Neural progenitor cell (in vitro differentiated cells): ENCODE data around the gene TSPAN1. TPM values are rescaled to one million over a fixed set of nuclear protein-coding genes. Genes with fewer than 3 reads are reported as not detected.

Experiments
- DNase-seq: peaks from one replicate; pipeline ENCODE4 v3.0.0-alpha.2; 2016; ENCODE audit warnings: low spot score
- H2AFZ ChIP-seq: fragments of 200-600 bp; sonication (generic); replicated peaks from 2 replicates; pipeline ENCODE4 v1.6.1; 2016; ENCODE audit warnings: antibody characterized with exemption
- H3F3A ChIP-seq: fragments of 200-600 bp; sonication (generic); 2 replicates; pipeline ENCODE4 v1.6.1; 2016; ENCODE audit warnings: antibody characterized with exemption, low read depth
- H3K27ac ChIP-seq: fragments of 200-600 bp; sonication (generic); 2 replicates; pipeline ENCODE4 v1.5.1; 2016; ENCODE audit warnings: mild to moderate bottlenecking
- H3K27me3 ChIP-seq: fragments of 200-600 bp; sonication (generic); 2 replicates; pipeline ENCODE4 v1.6.1; 2016; ENCODE audit warnings: mild to moderate bottlenecking, moderate library complexity
- H3K36me3 ChIP-seq: fragments of 200-600 bp; sonication (generic); 2 replicates; pipeline ENCODE4 v1.5.1; 2016
- H3K4me1 ChIP-seq: fragments of 200-600 bp; sonication (generic); 2 replicates; pipeline ENCODE4 v1.6.1; 2016; ENCODE audit warnings: mixed run types
- H3K4me2 ChIP-seq: fragments of 200-600 bp; sonication (generic); 2 replicates; pipeline ENCODE4 v1.6.1; 2016
- H3K4me3 ChIP-seq: fragments of 200-600 bp; sonication (generic); 2 replicates; pipeline ENCODE4 v1.5.1; 2016
- H3K79me2 ChIP-seq: fragments of 200-600 bp; sonication (generic); 2 replicates; pipeline ENCODE4 v1.6.1; 2016; ENCODE audit warnings: low read depth
- H3K9ac ChIP-seq: fragments of 200-600 bp; sonication (generic); 2 replicates; pipeline ENCODE4 v1.6.1; 2016
- H3K9me3 ChIP-seq: fragments of 200-600 bp; sonication (generic); 2 replicates; pipeline ENCODE4 v1.5.1; 2016; ENCODE audit warnings: low read depth
- H4K20me1 ChIP-seq: fragments of 200-600 bp; sonication (generic); 2 replicates; pipeline ENCODE4 v1.6.1; 2016; ENCODE audit warnings: low read depth
- H3K27ac Mint-ChIP-seq: 3 replicates; pipeline ENCODE4 v1.8.0; 2021; ENCODE audit warnings: mixed read lengths
- H3K27me3 Mint-ChIP-seq: 2 replicates; pipeline ENCODE4 v1.8.0; 2022; ENCODE audit warnings: low read depth, mild to moderate bottlenecking, inconsistent platforms, moderate library complexity, mixed read lengths; ENCODE audit not compliant: insufficient read depth
- H3K36me3 Mint-ChIP-seq: 3 replicates; pipeline ENCODE4 v1.8.0; 2021; ENCODE audit warnings: mixed read lengths
- H3K4me1 Mint-ChIP-seq: 3 replicates; pipeline ENCODE4 v1.8.0; 2021; ENCODE audit warnings: mixed read lengths
- H3K4me3 Mint-ChIP-seq: 3 replicates; pipeline ENCODE4 v1.8.0; 2021; ENCODE audit warnings: mild to moderate bottlenecking, moderate library complexity, mixed read lengths
- H3K9me3 Mint-ChIP-seq: 3 replicates; pipeline ENCODE4 v1.8.0; 2020; ENCODE audit warnings: mixed read lengths
- EZH2 ChIP-seq: fragments of 200-600 bp; sonication (generic); IDR thresholded peaks from 2 replicates; pipeline ENCODE4 v1.6.1; 2017; ENCODE audit warnings: antibody characterized with exemption, mild to moderate bottlenecking, moderate library complexity
- EZH2phosphoT487 ChIP-seq: fragments of 200-600 bp; sonication (generic); IDR thresholded peaks from 2 replicates; pipeline ENCODE4 v1.6.1; 2017; ENCODE audit warnings: antibody characterized with exemption
- total RNA-seq: library from RNA; depleted of rRNA; stranded (reverse); fragments of >200 nt; gene quantifications from 2 replicates; pipeline ENCODE4 v1.2.3, GENCODE V29; 2015; ENCODE audit warnings: low replicate concordance
- TF ChIP-seq, protein P1 (sequence below): fragments of 200-600 bp; sonication (generic); IDR thresholded peaks from 2 replicates; pipeline ENCODE4 v1.5.1; 2017; ENCODE audit warnings: antibody characterized with exemption, mild to moderate bottlenecking

Gene TSPAN1
- total RNA-seq, 1 donor from 2014 or later: not detected

GRCh38 chr1:46193984-46194570 lies 19.2 kb downstream of the TSPAN1 start:
- Mint-ChIP-seq H3K27ac (no peak overlapping the region), H3K4me1 (peaks cover 11% of the 10 kb centered on the region), H3K4me3 (no peak overlapping the region), H3K27me3 (peaks cover 3% of the 10 kb centered on the region), H3K36me3 (peaks cover 21% of the 10 kb centered on the region), H3K9me3 (no peaks in the 10 kb centered on the region)
- DNase-seq: no peak
- H3K9me3 ChIP-seq: no peaks in the 10 kb centered on the region
- TF ChIP-seq EZH2phosphoT487: no peak
- TF ChIP-seq, protein P1, sequence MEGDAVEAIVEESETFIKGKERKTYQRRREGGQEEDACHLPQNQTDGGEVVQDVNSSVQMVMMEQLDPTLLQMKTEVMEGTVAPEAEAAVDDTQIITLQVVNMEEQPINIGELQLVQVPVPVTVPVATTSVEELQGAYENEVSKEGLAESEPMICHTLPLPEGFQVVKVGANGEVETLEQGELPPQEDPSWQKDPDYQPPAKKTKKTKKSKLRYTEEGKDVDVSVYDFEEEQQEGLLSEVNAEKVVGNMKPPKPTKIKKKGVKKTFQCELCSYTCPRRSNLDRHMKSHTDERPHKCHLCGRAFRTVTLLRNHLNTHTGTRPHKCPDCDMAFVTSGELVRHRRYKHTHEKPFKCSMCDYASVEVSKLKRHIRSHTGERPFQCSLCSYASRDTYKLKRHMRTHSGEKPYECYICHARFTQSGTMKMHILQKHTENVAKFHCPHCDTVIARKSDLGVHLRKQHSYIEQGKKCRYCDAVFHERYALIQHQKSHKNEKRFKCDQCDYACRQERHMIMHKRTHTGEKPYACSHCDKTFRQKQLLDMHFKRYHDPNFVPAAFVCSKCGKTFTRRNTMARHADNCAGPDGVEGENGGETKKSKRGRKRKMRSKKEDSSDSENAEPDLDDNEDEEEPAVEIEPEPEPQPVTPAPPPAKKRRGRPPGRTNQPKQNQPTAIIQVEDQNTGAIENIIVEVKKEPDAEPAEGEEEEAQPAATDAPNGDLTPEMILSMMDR: no peak
- H4K20me1 ChIP-seq: peaks cover 5% of the 10 kb centered on the region
- H3K9ac ChIP-seq: no peak overlapping the region
- H2AFZ ChIP-seq: no peak overlapping the region
- no peak overlapping the region for H3K27ac ChIP-seq
- H3K27me3 ChIP-seq: no peaks in the 10 kb centered on the region
- H3F3A ChIP-seq: peaks cover 21% of the 10 kb centered on the region
- no peak overlapping the region for H3K4me3 ChIP-seq
- H3K79me2 ChIP-seq: peaks cover 11% of the 10 kb centered on the region
- H3K4me2 ChIP-seq: no peak overlapping the region
- H3K4me1 ChIP-seq: peaks cover 7% of the 10 kb centered on the region
- H3K36me3 ChIP-seq: no peaks in the 10 kb centered on the region

- Mint-ChIP-seq H3K4me3 (no peak overlapping the region), H3K27ac (no peak overlapping the region), H3K27me3 (peaks cover 2% of the 10 kb centered on the region), H3K36me3 (peaks cover 16% of the 10 kb centered on the region), H3K4me1 (peaks cover 15% of the 10 kb centered on the region), H3K9me3 (no peaks in the 10 kb centered on the region)
- Histone ChIP-seq H3K27ac (no peak overlapping the region), H4K20me1 (peaks cover 5% of the 10 kb centered on the region), H2AFZ (no peak overlapping the region), H3K4me1 (peaks cover 7% of the 10 kb centered on the region), H3K27me3 (no peaks in the 10 kb centered on the region), H3F3A (peaks cover 26% of the 10 kb centered on the region), H3K9me3 (no peaks in the 10 kb centered on the region), H3K4me2 (no peak overlapping the region), H3K9ac (no peak overlapping the region), H3K36me3 (no peaks in the 10 kb centered on the region), H3K79me2 (peaks cover 11% of the 10 kb centered on the region), H3K4me3 (no peak overlapping the region)
- TF ChIP-seq EZH2 (no peak), EZH2phosphoT487 (no peak)
- TF ChIP-seq, protein P1: no peak
- DNase-seq: no peak
These were observed 19.8 kb downstream of the TSPAN1 start for GRCh38 chr1:46194641-46195193.

DNA sequence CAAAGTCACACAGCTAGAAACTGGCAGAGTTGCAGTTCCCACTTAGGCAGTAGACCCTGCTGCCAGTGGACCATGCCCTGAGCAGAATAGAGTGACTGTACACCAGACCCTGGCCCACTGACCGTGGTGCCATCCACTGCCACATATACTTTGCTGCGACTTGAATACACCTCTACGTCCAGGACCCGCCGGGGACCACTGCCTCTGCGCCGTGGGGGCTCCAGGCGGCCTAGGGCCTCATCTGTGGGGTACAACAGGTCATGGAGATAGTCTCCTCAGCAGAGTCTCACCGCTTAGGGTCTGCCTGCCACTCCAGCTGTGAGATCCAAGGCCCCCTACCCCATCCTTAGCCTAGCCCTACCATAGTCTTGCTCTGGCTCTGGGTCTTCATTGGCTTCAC lies 21.7 kb downstream of the TSPAN1 start:
- Mint-ChIP-seq H3K27ac (no peak overlapping the region), H3K9me3 (no peaks in the 10 kb centered on the region), H3K36me3 (peaks cover 14% of the 10 kb centered on the region), H3K4me1 (peaks cover 15% of the 10 kb centered on the region), H3K27me3 (peaks cover 4% of the 10 kb centered on the region), H3K4me3 (peak overlapping the region; percentile 88)
- H3K27ac ChIP-seq: no peak overlapping the region
- H3K79me2 ChIP-seq: peaks cover 11% of the 10 kb centered on the region
- H2AFZ ChIP-seq: no peak overlapping the region
- peaks cover 5% of the 10 kb centered on the region for H4K20me1 ChIP-seq
- no peaks in the 10 kb centered on the region for H3K36me3 ChIP-seq
- no peak overlapping the region for H3K4me3 ChIP-seq
- no peak overlapping the region for H3K9ac ChIP-seq
- H3F3A ChIP-seq: peaks cover 26% of the 10 kb centered on the region
- no peaks in the 10 kb centered on the region for H3K27me3 ChIP-seq
- no peaks in the 10 kb centered on the region for H3K9me3 ChIP-seq
- no peak for TF ChIP-seq EZH2phosphoT487
- no peak for TF ChIP-seq EZH2
- TF ChIP-seq, protein P1: no peak
- H3K4me1 ChIP-seq: peaks cover 7% of the 10 kb centered on the region
- DNase-seq: no peak
- no peak overlapping the region for H3K4me2 ChIP-seq
